ENCODE results near the gene RNF125. TPM values are rescaled to one million over a fixed set of nuclear protein-coding genes. Genes with fewer than 3 reads are reported as not detected.

Gene RNF125
- total and polyA plus RNA-seq, 9 of the 15 experiments (the other 6 are each of a cell fraction or from before 2014, with no cell fraction given) = 0.01 to 0.29 (median 0.07) TPM; not detected in 1

DNA sequence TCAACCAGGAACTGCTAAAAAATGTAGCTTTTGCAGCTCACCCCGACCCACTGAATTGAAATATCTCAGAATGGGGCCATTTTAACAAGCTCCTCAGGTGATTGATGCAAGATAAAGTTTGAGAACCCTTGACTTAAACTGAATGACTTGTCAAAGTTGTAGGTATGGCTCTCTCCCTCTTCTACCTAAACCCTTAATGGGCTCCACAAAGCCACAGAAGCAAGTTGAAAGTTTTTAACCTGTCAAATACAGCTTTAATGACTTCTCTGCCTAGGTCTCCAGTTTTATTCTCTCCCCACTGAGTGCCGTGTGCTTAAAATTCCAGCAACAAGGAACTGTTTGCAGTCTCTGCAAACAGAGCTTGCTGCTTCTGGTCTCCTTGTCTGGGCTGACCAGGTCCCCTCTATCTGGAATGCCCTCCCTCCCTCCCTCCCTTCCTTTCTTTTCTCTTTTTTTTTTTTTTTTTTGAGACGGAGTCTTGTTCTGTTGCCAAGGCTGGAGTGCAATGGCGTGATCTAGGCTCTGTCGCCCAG, 19.7 kb upstream of the RNF125 start:
- BruUV-seq (replicated peaks) = no TSS peak
- Histone ChIP-seq H3K4me1 (replicated peaks in 1 of 2; ENCODE audit: control insufficient read depth in 2 of 2, insufficient read depth in 2 of 2, low read length in 2 of 2) (no peaks in the 10 kb centered on the region), H2AFZ (ENCODE audit: low read depth, low read length) (no peak overlapping the region), H3K4me2 (ENCODE audit: insufficient read depth, low read length) (no peak overlapping the region), H3K79me2 (ENCODE audit: control insufficient read depth, insufficient read depth, low read length) (no peaks in the 10 kb centered on the region), H3K9me3 (replicated peaks; ENCODE audit: control insufficient read depth, insufficient read depth, low read depth, low read length) (no peaks in the 10 kb centered on the region), H3K9ac (ENCODE audit: insufficient read depth in 1 of 2, low read depth in 2 of 2, low read length in 2 of 2) (no peak overlapping the region), H3K27me3 (ENCODE audit: control insufficient read depth in 2 of 2, insufficient read depth in 2 of 2, low read length in 2 of 2) (peaks cover 7 to 13% of the 10 kb centered on the region in 2 experiments; a peak in 4 of 5 replicates), H3K36me3 (ENCODE audit: control insufficient read depth, insufficient read depth, low read length) (no peaks in the 10 kb centered on the region), H3K4me3 (no peak overlapping the region), H3K27ac (ENCODE audit: extremely low read depth, low read depth, low read length) (no peak overlapping the region), H4K20me1 (replicated peaks; ENCODE audit: control insufficient read depth, insufficient read depth, low read length) (no peaks in the 10 kb centered on the region), H3K9me1 (ENCODE audit: control insufficient read depth, insufficient read depth, low read length) (no peaks in the 10 kb centered on the region)
- FAIRE-seq (no peak), ATAC-seq (no peak), DNase-seq (ENCODE audit: extremely low read depth in 1 of 4, low spot score in 3 of 4) (no peak)
- intact Hi-C loops (cut with micrococcal nuclease) = no loop called here
- CTCF ChIA-PET (ENCODE audit: low intra/inter-chr PET ratio) = no interaction called here
- in situ Hi-C loops (cut with MboI) = no loop called here
- 0% methylated on average over 4 of the region's 5 CpGs for WGBS (ENCODE audit: insufficient coverage, low coverage, missing lambda C conversion rate)
- POLR2A ChIA-PET = interaction anchor here (0.6 kb wide), 2 partner anchors 26 to 27 kb away, joined by 3 read pairs; no protein-coding TSS in a partner anchor
- TF ChIP-seq ZNF551 (CRISPR knock-in tag; IDR thresholded peaks at IDR 0.05) = no peak
- TF ChIP-seq, protein P1, sequence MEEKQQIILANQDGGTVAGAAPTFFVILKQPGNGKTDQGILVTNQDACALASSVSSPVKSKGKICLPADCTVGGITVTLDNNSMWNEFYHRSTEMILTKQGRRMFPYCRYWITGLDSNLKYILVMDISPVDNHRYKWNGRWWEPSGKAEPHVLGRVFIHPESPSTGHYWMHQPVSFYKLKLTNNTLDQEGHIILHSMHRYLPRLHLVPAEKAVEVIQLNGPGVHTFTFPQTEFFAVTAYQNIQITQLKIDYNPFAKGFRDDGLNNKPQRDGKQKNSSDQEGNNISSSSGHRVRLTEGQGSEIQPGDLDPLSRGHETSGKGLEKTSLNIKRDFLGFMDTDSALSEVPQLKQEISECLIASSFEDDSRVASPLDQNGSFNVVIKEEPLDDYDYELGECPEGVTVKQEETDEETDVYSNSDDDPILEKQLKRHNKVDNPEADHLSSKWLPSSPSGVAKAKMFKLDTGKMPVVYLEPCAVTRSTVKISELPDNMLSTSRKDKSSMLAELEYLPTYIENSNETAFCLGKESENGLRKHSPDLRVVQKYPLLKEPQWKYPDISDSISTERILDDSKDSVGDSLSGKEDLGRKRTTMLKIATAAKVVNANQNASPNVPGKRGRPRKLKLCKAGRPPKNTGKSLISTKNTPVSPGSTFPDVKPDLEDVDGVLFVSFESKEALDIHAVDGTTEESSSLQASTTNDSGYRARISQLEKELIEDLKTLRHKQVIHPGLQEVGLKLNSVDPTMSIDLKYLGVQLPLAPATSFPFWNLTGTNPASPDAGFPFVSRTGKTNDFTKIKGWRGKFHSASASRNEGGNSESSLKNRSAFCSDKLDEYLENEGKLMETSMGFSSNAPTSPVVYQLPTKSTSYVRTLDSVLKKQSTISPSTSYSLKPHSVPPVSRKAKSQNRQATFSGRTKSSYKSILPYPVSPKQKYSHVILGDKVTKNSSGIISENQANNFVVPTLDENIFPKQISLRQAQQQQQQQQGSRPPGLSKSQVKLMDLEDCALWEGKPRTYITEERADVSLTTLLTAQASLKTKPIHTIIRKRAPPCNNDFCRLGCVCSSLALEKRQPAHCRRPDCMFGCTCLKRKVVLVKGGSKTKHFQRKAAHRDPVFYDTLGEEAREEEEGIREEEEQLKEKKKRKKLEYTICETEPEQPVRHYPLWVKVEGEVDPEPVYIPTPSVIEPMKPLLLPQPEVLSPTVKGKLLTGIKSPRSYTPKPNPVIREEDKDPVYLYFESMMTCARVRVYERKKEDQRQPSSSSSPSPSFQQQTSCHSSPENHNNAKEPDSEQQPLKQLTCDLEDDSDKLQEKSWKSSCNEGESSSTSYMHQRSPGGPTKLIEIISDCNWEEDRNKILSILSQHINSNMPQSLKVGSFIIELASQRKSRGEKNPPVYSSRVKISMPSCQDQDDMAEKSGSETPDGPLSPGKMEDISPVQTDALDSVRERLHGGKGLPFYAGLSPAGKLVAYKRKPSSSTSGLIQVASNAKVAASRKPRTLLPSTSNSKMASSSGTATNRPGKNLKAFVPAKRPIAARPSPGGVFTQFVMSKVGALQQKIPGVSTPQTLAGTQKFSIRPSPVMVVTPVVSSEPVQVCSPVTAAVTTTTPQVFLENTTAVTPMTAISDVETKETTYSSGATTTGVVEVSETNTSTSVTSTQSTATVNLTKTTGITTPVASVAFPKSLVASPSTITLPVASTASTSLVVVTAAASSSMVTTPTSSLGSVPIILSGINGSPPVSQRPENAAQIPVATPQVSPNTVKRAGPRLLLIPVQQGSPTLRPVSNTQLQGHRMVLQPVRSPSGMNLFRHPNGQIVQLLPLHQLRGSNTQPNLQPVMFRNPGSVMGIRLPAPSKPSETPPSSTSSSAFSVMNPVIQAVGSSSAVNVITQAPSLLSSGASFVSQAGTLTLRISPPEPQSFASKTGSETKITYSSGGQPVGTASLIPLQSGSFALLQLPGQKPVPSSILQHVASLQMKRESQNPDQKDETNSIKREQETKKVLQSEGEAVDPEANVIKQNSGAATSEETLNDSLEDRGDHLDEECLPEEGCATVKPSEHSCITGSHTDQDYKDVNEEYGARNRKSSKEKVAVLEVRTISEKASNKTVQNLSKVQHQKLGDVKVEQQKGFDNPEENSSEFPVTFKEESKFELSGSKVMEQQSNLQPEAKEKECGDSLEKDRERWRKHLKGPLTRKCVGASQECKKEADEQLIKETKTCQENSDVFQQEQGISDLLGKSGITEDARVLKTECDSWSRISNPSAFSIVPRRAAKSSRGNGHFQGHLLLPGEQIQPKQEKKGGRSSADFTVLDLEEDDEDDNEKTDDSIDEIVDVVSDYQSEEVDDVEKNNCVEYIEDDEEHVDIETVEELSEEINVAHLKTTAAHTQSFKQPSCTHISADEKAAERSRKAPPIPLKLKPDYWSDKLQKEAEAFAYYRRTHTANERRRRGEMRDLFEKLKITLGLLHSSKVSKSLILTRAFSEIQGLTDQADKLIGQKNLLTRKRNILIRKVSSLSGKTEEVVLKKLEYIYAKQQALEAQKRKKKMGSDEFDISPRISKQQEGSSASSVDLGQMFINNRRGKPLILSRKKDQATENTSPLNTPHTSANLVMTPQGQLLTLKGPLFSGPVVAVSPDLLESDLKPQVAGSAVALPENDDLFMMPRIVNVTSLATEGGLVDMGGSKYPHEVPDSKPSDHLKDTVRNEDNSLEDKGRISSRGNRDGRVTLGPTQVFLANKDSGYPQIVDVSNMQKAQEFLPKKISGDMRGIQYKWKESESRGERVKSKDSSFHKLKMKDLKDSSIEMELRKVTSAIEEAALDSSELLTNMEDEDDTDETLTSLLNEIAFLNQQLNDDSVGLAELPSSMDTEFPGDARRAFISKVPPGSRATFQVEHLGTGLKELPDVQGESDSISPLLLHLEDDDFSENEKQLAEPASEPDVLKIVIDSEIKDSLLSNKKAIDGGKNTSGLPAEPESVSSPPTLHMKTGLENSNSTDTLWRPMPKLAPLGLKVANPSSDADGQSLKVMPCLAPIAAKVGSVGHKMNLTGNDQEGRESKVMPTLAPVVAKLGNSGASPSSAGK (IDR thresholded peaks at IDR 0.05) = no peak
- no peak for TF ChIP-seq SMAD1 (IDR thresholded peaks at IDR 0.05; ENCODE audit: low read depth, low read length, partially characterized antibody)
- no peak for TF ChIP-seq ZNF507 (tag; conservative IDR thresholded peaks at IDR 0.05)
- no peak for TF ChIP-seq ARHGAP35 (IDR thresholded peaks at IDR 0.05; ENCODE audit: partially characterized antibody)
- TF ChIP-seq TRIM28 (IDR thresholded peaks at IDR 0.05) = no peak
- no peak for TF ChIP-seq CREBBP (IDR thresholded peaks at IDR 0.05; ENCODE audit: low read depth, low read length)
- TF ChIP-seq, protein P2, sequence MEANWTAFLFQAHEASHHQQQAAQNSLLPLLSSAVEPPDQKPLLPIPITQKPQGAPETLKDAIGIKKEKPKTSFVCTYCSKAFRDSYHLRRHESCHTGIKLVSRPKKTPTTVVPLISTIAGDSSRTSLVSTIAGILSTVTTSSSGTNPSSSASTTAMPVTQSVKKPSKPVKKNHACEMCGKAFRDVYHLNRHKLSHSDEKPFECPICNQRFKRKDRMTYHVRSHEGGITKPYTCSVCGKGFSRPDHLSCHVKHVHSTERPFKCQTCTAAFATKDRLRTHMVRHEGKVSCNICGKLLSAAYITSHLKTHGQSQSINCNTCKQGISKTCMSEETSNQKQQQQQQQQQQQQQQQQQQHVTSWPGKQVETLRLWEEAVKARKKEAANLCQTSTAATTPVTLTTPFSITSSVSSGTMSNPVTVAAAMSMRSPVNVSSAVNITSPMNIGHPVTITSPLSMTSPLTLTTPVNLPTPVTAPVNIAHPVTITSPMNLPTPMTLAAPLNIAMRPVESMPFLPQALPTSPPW (CRISPR knock-in tag; IDR thresholded peaks at IDR 0.05) = no peak
- no peak for TF ChIP-seq CBFA2T3 (IDR thresholded peaks at IDR 0.05)
